NCI-H510A (cell line): Measurements from ENCODE around the gene CELSR3.

ENCODE experiments used
- DNase-seq: peaks from one replicate; lab custom pipeline; 2025; lab: John Stamatoyannopoulos, UW

The CELSR3 gene

GRCh38 chr3:48685603-48686511, 23.2 kb upstream of the CELSR3 start, which contains the start of gene NCKIPSD:
NCKIPSD (minus strand) TSS chr3:48685915; CDS start chr3:48685807, 108 bp downstream.
- DNase-seq: peak; percentile 50

GRCh38 chr3:48685293-48685602, 22.6 kb upstream of the CELSR3 start:
- no peak for DNase-seq

GRCh38 chr3:48684480-48685143, 21.9 kb upstream of the CELSR3 start:
- DNase-seq: no peak

- DNase-seq: no peak
Measured at GRCh38 chr3:48684054-48684349, 21.3 kb upstream of the CELSR3 start.

GRCh38 chr3:48682786-48683185, 20.1 kb upstream of the CELSR3 start:
- DNase-seq: no peak

GRCh38 chr3:48681974-48682610, 19.4 kb upstream of the CELSR3 start:
- no peak for DNase-seq

- DNase-seq: no peak
Measured at GRCh38 chr3:48681541-48681880, 18.8 kb upstream of the CELSR3 start.

- no peak for DNase-seq
Measured at GRCh38 chr3:48680811-48681540, 18.3 kb upstream of the CELSR3 start.

- DNase-seq: no peak
Measured at GRCh38 chr3:48679411-48680391, 17.0 kb upstream of the CELSR3 start.

- DNase-seq: no peak
Measured at GRCh38 chr3:48678566-48679380, 16.1 kb upstream of the CELSR3 start.

- no peak for DNase-seq
Measured at GRCh38 chr3:48678056-48678455, 15.4 kb upstream of the CELSR3 start.

GRCh38 chr3:48674505-48674904, 11.8 kb upstream of the CELSR3 start:
- no peak for DNase-seq

- DNase-seq: no peak
Measured at GRCh38 chr3:48672522-48672921, 9.8 kb upstream of the CELSR3 start.

GRCh38 chr3:48664929-48665328, 2.2 kb upstream of the CELSR3 start:
- DNase-seq: no peak

GRCh38 chr3:48664313-48664644, 1.6 kb upstream of the CELSR3 start:
- no peak for DNase-seq

GRCh38 chr3:48663489-48664312, 1.0 kb upstream of the CELSR3 start:
- peak; percentile 93 for DNase-seq

GRCh38 chr3:48662145-48662752, 437 bp downstream of the CELSR3 start:
- no peak for DNase-seq

GRCh38 chr3:48661501-48662144, 1.1 kb downstream of the CELSR3 start:
- no peak for DNase-seq
